ENCODE results near the gene CALCOCO1.

GRCh38 chr12:53752621-53753020 is 25.4 kb upstream of the CALCOCO1 start:
- TF ChIP-seq, protein P1, sequence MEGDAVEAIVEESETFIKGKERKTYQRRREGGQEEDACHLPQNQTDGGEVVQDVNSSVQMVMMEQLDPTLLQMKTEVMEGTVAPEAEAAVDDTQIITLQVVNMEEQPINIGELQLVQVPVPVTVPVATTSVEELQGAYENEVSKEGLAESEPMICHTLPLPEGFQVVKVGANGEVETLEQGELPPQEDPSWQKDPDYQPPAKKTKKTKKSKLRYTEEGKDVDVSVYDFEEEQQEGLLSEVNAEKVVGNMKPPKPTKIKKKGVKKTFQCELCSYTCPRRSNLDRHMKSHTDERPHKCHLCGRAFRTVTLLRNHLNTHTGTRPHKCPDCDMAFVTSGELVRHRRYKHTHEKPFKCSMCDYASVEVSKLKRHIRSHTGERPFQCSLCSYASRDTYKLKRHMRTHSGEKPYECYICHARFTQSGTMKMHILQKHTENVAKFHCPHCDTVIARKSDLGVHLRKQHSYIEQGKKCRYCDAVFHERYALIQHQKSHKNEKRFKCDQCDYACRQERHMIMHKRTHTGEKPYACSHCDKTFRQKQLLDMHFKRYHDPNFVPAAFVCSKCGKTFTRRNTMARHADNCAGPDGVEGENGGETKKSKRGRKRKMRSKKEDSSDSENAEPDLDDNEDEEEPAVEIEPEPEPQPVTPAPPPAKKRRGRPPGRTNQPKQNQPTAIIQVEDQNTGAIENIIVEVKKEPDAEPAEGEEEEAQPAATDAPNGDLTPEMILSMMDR (IDR thresholded peaks at IDR 0.05) = no peak
- no peak for TF ChIP-seq POLR2A (IDR thresholded peaks at IDR 0.05)

Measured in adrenal gland (tissue), 5 donors.